PFSK-1 (cell line): ENCODE results near the gene TOP2A.

Experiments used
- FOXP2 ChIP-seq: optimal IDR thresholded peaks from 2 replicates; pipeline ENCODE3; 2011; ENCODE audit warnings: borderline replicate concordance, control low read depth, inconsistent platforms; ENCODE audit not compliant: insufficient read depth; ENCODE audit errors: extremely low read length, extremely low read depth
- POLR2AphosphoS5 ChIP-seq: IDR thresholded peaks from 2 replicates; pipeline ENCODE4 v1.6.1; 2012; ENCODE audit warnings: low read depth, mild to moderate bottlenecking, control low read depth, low read length, moderate library complexity
- REST ChIP-seq, 2 experiments: IDR thresholded peaks; 2 replicates each; pipeline versions ENCODE4 v1.6.1 to v1.8.0; 2011 to 2012; ENCODE audit warnings: low read depth in 2 of 2, low read length in 2 of 2, control low read depth in 1 of 2, inconsistent platforms in 1 of 2, mild to moderate bottlenecking in 1 of 2, moderate library complexity in 1 of 2; ENCODE audit not compliant: insufficient read depth in 1 of 2
- TAF1 ChIP-seq: IDR thresholded peaks from 2 replicates; pipeline ENCODE4 v1.6.1; 2012; ENCODE audit warnings: low read length, control low read depth, borderline replicate concordance; ENCODE audit not compliant: insufficient read depth

- TF ChIP-seq POLR2AphosphoS5 = no peak
- TF ChIP-seq FOXP2 = no peak
- no peak for TF ChIP-seq TAF1
- no peak for TF ChIP-seq REST (IDR thresholded peaks at IDR 0.05; ENCODE audit: insufficient read depth in 1 of 2, low read depth in 2 of 2, low read length in 2 of 2)
These were observed 66.1 kb downstream of the TOP2A start for GRCh38 chr17:40351359-40352236.
